A172 (cell line): ENCODE results near the gene PLA2G4B. TPM values are rescaled to one million over a fixed set of nuclear protein-coding genes. Genes with fewer than 3 reads are reported as not detected.

Experiments used
- DNase-seq: peaks from one replicate; pipeline ENCODE4 v3.0.0-alpha.2; 2015; ENCODE audit warnings: low spot score
- total RNA-seq: library from RNA; depleted of rRNA; stranded (reverse); fragments of >200 nt; shearing (Covaris generic); gene quantifications from 2 replicates; pipeline ENCODE4 v1.2.3, GENCODE V29; 2014; rRNA removed

Gene PLA2G4B
- total RNA-seq, 1 experiment from 2014 or later = 0.57 TPM

DNA sequence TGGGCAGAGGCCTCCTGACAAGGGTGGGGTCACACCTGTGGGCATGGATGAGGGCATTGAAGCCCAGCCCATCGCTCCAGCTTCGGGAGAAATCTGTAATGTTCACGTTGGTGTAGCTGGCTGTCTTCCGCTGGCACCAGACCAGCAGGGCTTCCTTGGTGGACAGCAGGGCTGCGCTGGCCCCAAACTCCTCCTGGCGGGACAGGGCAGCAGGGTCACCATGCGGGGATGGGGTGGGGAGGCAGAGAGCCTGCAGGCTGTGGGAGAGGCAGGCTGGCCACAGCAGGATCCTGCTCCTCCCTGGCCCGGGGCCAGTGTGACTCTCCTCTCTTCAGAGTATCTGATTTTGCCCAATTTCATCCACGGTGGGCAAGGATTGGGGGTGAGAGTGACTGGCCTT is 49.2 kb downstream of the PLA2G4B start:
- no peak for DNase-seq

GRCh38 chr15:41888662-41889253 is 50.1 kb downstream of the PLA2G4B start:
- DNase-seq = no peak

GRCh38 chr15:41890050-41890690 is 51.5 kb downstream of the PLA2G4B start:
- no peak for DNase-seq

- DNase-seq = no peak
These were observed 52.6 kb downstream of the PLA2G4B start for GRCh38 chr15:41891226-41891625.

GRCh38 chr15:41891946-41892345 is 53.3 kb downstream of the PLA2G4B start:
- DNase-seq = no peak

GRCh38 chr15:41892621-41893421 is 54.2 kb downstream of the PLA2G4B start:
- DNase-seq = no peak

- DNase-seq = peak; percentile 27
These were observed 55.0 kb downstream of the PLA2G4B start, which contains the start of gene SPTBN5 for GRCh38 chr15:41893422-41894250. Gene SPTBN5, minus strand, starts transcription at chr15:41894053. Its CDS starts 556 bp downstream, at chr15:41893497.

DNA sequence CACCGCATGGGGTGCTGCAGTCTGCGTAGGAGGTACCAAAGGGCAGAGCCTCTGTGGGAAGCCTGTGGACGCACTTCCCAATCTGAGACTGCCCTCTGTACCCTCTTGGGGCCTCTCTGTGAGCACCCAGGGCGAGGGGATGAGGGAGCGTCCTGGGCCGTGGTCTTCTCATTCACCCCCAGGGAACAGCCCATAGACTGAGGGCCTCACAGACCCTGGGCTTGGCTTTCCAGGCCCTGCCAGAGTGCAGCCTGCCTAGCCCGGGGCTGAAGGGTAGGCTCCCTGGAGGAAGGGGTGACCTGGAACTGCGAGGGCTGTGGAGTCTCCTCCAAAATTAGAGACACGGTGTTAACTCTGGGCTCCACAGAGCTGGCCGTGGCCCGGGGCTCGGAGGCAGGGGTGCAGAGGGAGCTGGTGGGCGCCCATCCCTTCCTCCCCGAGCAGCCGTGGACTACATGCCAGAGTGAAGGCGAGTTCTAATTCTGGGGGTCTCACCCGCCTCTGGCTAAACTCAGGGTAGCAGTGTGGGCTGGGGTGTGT is 55.7 kb downstream of the PLA2G4B start:
- DNase-seq = no peak

DNA sequence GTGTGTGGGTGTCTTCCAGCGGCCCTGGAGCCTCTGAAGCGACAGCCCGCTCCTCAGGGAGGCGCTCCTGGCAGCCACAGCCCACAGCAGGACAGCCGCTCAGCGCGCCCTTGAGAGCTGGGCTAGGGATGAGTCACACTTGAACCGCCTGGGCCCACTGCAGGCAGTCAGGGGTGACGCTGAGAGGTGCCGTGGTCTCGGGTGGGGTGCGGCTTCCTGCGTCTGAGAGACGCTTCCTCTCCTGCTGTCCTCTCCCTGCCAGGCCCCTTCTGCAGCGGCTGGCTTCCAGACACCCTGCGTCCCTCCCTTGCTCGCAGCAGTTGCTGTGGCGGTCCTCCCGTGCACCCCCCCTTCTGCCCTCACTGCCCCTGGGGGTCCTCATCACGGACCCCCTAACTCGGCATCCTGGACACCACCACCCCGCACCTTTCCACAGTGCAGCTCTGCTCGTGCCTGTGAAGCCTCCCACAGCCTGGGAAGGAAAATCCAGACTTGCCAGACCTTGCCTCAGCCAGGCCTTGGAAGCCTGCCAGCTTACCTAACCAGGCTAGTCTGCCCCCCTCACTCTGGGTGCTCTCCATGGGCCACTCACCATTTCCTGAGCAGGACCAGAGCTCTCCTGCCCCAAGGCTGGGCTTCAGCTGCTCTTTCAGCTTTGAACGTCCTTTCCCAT is 56.3 kb downstream of the PLA2G4B start:
- peak; percentile 84 for DNase-seq

DNA sequence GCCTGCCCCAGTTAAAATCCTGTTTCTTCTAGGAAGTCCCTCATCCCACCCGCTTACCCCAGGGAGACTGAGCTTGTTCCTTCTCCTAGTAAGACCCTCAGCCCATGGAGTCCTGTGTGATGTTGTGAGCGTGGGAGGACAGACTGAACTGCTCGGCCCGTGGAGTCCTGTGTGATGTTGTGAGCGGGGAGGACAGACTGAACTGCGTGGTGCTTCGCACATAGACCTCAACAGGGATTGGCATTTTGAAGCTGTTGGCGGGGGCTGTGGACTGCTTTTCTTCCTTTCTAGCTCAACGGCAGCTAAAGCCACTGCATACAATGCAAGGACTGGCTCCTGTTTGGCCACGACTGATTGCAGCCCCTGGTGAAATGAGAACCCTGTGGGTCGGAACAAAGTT is 56.8 kb downstream of the PLA2G4B start:
- no peak for DNase-seq

GRCh38 chr15:41895957-41896356 is 57.3 kb downstream of the PLA2G4B start:
- no peak for DNase-seq

GRCh38 chr15:41896566-41896965 is 57.9 kb downstream of the PLA2G4B start:
- no peak for DNase-seq

DNA sequence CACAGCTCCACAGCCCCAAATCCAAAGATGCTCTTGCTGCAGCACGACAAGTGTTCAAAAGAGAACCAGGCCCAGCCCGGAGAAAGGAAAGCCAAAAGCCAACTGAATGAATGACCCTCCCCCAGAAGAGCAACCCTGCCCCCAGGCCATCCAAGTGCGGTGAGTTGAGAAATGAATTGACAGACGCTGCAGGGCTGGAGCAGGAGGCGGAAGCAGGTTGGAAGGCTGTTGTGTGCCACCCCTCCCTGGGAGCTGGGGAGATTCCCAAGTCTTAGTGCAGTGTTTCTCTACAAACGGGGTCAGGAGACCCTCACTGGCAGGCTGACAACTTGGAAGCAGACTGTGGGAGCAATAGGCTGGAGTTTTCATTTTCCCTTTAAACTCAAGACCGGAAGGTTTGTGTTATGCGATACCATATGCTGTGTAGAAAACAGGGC is 58.7 kb downstream of the PLA2G4B start:
- DNase-seq = no peak

Other genes with a start within 250 kb of the PLA2G4B start
- gene MGA, start 178.4 kb upstream of the PLA2G4B start, total RNA-seq = 21.9 and 33.3 TPM in 2 replicates
- 9.9 and 10.0 TPM in 2 replicates for gene MAPKBP1, start 64.4 kb upstream of the PLA2G4B start, total RNA-seq
- 2.2 and 2.5 TPM in 2 replicates for gene JMJD7, start 10.8 kb upstream of the PLA2G4B start, total RNA-seq
- 0.16 and 0.22 TPM in 2 replicates for gene SPTBN5, start 55.2 kb downstream of the PLA2G4B start, total RNA-seq
- gene EHD4, start 133.7 kb downstream of the PLA2G4B start, total RNA-seq = 15.4 and 15.5 TPM in 2 replicates
- gene PLA2G4E, start 182.2 kb downstream of the PLA2G4B start, total RNA-seq = not detected in 2 replicates